ENCODE results near the gene FAM234B. TPM values are rescaled to one million over a fixed set of nuclear protein-coding genes. Genes with fewer than 3 reads are reported as not detected.

FAM234B gene
- total RNA-seq, 3 donors from 2014 or later (not counting 1 experiment from before 2014, with no cell fraction given) = 5.5 to 8.7 (median 6.6) TPM

- Histone ChIP-seq H3K9me3 (ENCODE audit: control insufficient read depth, insufficient read depth, low read length) (no peaks in the 10 kb centered on the region), H3K36me3 (ENCODE audit: control insufficient read depth, insufficient read depth, low read length) (no peaks in the 10 kb centered on the region), H3K27ac (ENCODE audit: low read length) (no peak overlapping the region), H3K27me3 (ENCODE audit: control insufficient read depth, insufficient read depth, low read length) (no peaks in the 10 kb centered on the region), H3K4me3 (ENCODE audit: low read length) (no peak overlapping the region), H3K4me1 (ENCODE audit: control insufficient read depth, insufficient read depth, low read length) (no peaks in the 10 kb centered on the region)
- Mint-ChIP-seq H3K27ac (no peak overlapping the region), H3K9me3 (no peaks in the 10 kb centered on the region), H3K4me1 (no peaks in the 10 kb centered on the region), H3K27me3 (ENCODE audit: low read depth in 2 of 2) (peaks cover 8 to 19% of the 10 kb centered on the region in 2 donors), H3K4me3 (no peak overlapping the region), H3K36me3 (no peaks in the 10 kb centered on the region)
- ATAC-seq (no peak), DNase-seq (no peak)
- TF ChIP-seq CTCF (IDR thresholded peaks at IDR 0.05) = no peak
- WGBS (ENCODE audit: insufficient coverage) = 86% methylated on average over 4 of the region's 4 CpGs
- intact Hi-C loops (cut with micrococcal nuclease) = no loop called here
Measured at GRCh38 chr12:13038491-13039161, 5.6 kb upstream of the FAM234B start.

DNA sequence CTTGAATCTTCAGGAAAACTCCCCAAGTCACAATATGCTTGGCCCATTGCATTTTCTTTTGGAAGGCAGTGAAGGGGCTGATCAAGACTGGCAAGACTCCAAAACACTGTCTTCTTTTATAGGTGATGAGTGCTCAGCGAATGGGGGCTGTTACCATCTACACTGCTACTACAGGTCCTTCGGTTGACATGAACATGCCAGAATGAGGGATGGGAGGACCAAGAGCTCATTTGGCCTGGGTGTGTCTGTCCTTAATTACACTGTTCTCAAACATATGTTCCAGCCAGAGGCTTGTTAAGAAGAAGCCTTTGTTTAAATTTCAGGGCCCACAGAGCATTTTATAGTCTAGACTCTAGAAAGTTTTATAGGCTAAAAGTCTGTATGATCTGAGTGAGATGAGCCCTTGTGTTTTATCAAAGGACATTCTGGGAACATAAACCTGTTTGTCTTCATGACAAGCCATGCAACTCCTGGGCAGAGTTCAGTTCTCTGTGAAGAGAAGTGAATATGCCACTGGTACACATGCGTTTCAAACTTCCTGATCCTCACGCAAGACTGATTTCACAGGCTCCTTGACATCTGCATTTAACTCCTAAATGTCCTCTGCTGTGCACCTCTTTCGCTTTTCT, 4.7 kb upstream of the FAM234B start:
- Histone ChIP-seq H3K27ac (ENCODE audit: low read length) (no peak overlapping the region), H3K4me3 (ENCODE audit: low read length) (no peak overlapping the region), H3K27me3 (ENCODE audit: control insufficient read depth, insufficient read depth, low read length) (no peaks in the 10 kb centered on the region), H3K4me1 (ENCODE audit: control insufficient read depth, insufficient read depth, low read length) (peaks cover 5% of the 10 kb centered on the region), H3K36me3 (ENCODE audit: control insufficient read depth, insufficient read depth, low read length) (no peaks in the 10 kb centered on the region), H3K9me3 (ENCODE audit: control insufficient read depth, insufficient read depth, low read length) (no peaks in the 10 kb centered on the region)
- TF ChIP-seq CTCF (IDR thresholded peaks at IDR 0.05) = no peak
- Mint-ChIP-seq H3K27ac (no peak overlapping the region), H3K4me3 (no peak overlapping the region), H3K9me3 (no peaks in the 10 kb centered on the region), H3K4me1 (peaks cover 5% of the 10 kb centered on the region in 2 donors), H3K36me3 (no peaks in the 10 kb centered on the region), H3K27me3 (ENCODE audit: low read depth in 2 of 2) (peaks cover 11 to 19% of the 10 kb centered on the region in 2 donors)
- ATAC-seq (no peak), DNase-seq (no peak)
- WGBS (ENCODE audit: insufficient coverage) = 64% methylated on average over 5 of the region's 5 CpGs
- intact Hi-C loops (cut with micrococcal nuclease) = no loop called here

- Mint-ChIP-seq H3K36me3 (no peaks in the 10 kb centered on the region), H3K4me1 (peaks cover 5 to 10% of the 10 kb centered on the region in 2 donors), H3K27me3 (ENCODE audit: low read depth in 2 of 2) (peaks cover 9 to 19% of the 10 kb centered on the region in 2 donors), H3K4me3 (no peak overlapping the region), H3K27ac (no peak overlapping the region), H3K9me3 (no peaks in the 10 kb centered on the region)
- Histone ChIP-seq H3K27me3 (ENCODE audit: control insufficient read depth, insufficient read depth, low read length) (no peaks in the 10 kb centered on the region), H3K27ac (ENCODE audit: low read length) (no peak overlapping the region), H3K4me1 (ENCODE audit: control insufficient read depth, insufficient read depth, low read length) (peaks cover 10% of the 10 kb centered on the region), H3K36me3 (ENCODE audit: control insufficient read depth, insufficient read depth, low read length) (no peaks in the 10 kb centered on the region), H3K9me3 (ENCODE audit: control insufficient read depth, insufficient read depth, low read length) (no peaks in the 10 kb centered on the region), H3K4me3 (ENCODE audit: low read length) (no peak overlapping the region)
- ATAC-seq = no peak
- WGBS (ENCODE audit: insufficient coverage) = 96% methylated on average over 2 of the region's 2 CpGs
- no peak for DNase-seq
- intact Hi-C loops (cut with micrococcal nuclease) = no loop called here
- no peak for TF ChIP-seq CTCF (IDR thresholded peaks at IDR 0.05)
Measured at GRCh38 chr12:13041224-13041623, 3.0 kb upstream of the FAM234B start.
